ENCODE data around the gene PICALM. TPM values are rescaled to one million over a fixed set of nuclear protein-coding genes. Genes with fewer than 3 reads are reported as not detected.

PICALM gene
- total and polyA plus RNA-seq, 4 donors, result 19.3 to 317 (median 108) TPM

GRCh38 chr11:86067009-86067850 is 1.7 kb downstream of the PICALM start:
- Histone ChIP-seq H3K4me3 (ENCODE audit: low read depth in 1 of 3, low read length in 3 of 3) (peak overlapping the region; percentile 78 to 98 (median 98)), H3K9me3 (ENCODE audit: control insufficient read depth in 4 of 4, low read length in 3 of 4) (no peaks in the 10 kb centered on the region), H3K27ac (ENCODE audit: low read depth in 1 of 2, low read length in 2 of 2) (peak overlapping the region; percentile 91 to 98), H3K27me3 (ENCODE audit: control insufficient read depth in 4 of 4, insufficient read depth in 4 of 4, low read length in 3 of 4) (no peaks in the 10 kb centered on the region), H3K4me1 (ENCODE audit: control insufficient read depth in 4 of 4, insufficient read depth in 4 of 4, low read length in 3 of 4) (peaks cover 6 to 34% (median 21%) of the 10 kb centered on the region in 4 donors), H3K36me3 (ENCODE audit: control insufficient read depth in 4 of 4, insufficient read depth in 3 of 4, low read depth in 1 of 4, low read length in 3 of 4) (no peaks in the 10 kb centered on the region), H3K9ac (ENCODE audit: low read depth in 1 of 2, low read length in 2 of 2) (peak overlapping the region; percentile 95 to 98)
- DNase-seq (ENCODE audit: low spot score), result no peak
- WGBS, result under 1% methylated on average over 11 of the region's 11 CpGs
- TF ChIP-seq HNF4A (conservative IDR thresholded peaks at IDR 0.05) (peak; percentile 95 to 99), ATF3 (IDR thresholded peaks at IDR 0.05) (peak; percentile 68), JUND (IDR thresholded peaks at IDR 0.05) (peak; percentile 28 to 69), RAD21 (IDR thresholded peaks at IDR 0.05) (peak; percentile 42 to 59), MAX (IDR thresholded peaks at IDR 0.05) (peak; percentile 63), NR2F2 (IDR thresholded peaks at IDR 0.05) (no peak), GABPA (IDR thresholded peaks at IDR 0.05 in 1 of 2, conservative IDR thresholded peaks at IDR 0.05 in 1 of 2) (peak in 1 of 2 donors; percentile 38), SP1 (IDR thresholded peaks at IDR 0.05) (peak; percentile 73), FOXA2 (IDR thresholded peaks at IDR 0.05) (no peak), FOXA1 (IDR thresholded peaks at IDR 0.05) (no peak), REST (IDR thresholded peaks at IDR 0.05) (no peak), EGR1 (IDR thresholded peaks at IDR 0.05; ENCODE audit: low read depth in 2 of 2) (no peak), TAF1 (conservative IDR thresholded peaks at IDR 0.05) (peak; percentile 52), ZBTB33 (IDR thresholded peaks at IDR 0.05) (peak; percentile 26), YY1 (IDR thresholded peaks at IDR 0.05) (peak; percentile 74), RXRA (IDR thresholded peaks at IDR 0.05) (peak; percentile 72 to 89), HNF4G (IDR thresholded peaks at IDR 0.05) (peak; percentile 88), CTCF (IDR thresholded peaks at IDR 0.05; ENCODE audit: low read depth, low read length, missing input control) (no peak)

Measured in liver (tissue), 9 donors.